ENCODE data around the gene C22orf23. TPM values are rescaled to one million over a fixed set of nuclear protein-coding genes. Genes with fewer than 3 reads are reported as not detected.

Gene C22orf23
- total and polyA plus RNA-seq, 8 donors, result 0.09 to 0.68 (median 0.27) TPM; not detected in 2

- no peaks in the 10 kb centered on the region for H3K4me1 ChIP-seq
- no peak for TF ChIP-seq CTCF (IDR thresholded peaks at IDR 0.05)
- H3K36me3 ChIP-seq, result peaks cover 0 to 23% (median 16%) of the 10 kb centered on the region in 3 donors
- H3K4me3 ChIP-seq, result no peak overlapping the region
- FAIRE-seq (no peak), DNase-seq (no peak), ATAC-seq (no peak)
- H3K9me3 ChIP-seq, result no peaks in the 10 kb centered on the region
- WGBS, 2 donors, result 94 to 99% methylated on average over 7 of the region's 7 CpGs
- H3K27me3 ChIP-seq, result no peaks in the 10 kb centered on the region
- no peak overlapping the region for H3K27ac ChIP-seq
- intact Hi-C loops (cut with DNase I), result loop anchor here in 1 of 3 donors (10.0 kb wide), 1 partner anchor 59 kb away; no protein-coding TSS in a partner anchor
Measured at GRCh38 chr22:37943825-37944198, 9.6 kb downstream of the C22orf23 start.

GRCh38 chr22:37943136-37943824 lies 10.1 kb downstream of the C22orf23 start:
- DNase-seq (no peak), ATAC-seq (no peak), FAIRE-seq (no peak)
- WGBS, 2 donors, result 69 to 70% methylated on average over 12 of the region's 12 CpGs
- intact Hi-C loops (cut with DNase I), result loop anchor here in 1 of 3 donors (10.0 kb wide), 1 partner anchor 58 kb away; no protein-coding TSS in a partner anchor
- H3K4me1 ChIP-seq, result no peaks in the 10 kb centered on the region
- no peak for TF ChIP-seq CTCF (IDR thresholded peaks at IDR 0.05)
- no peaks in the 10 kb centered on the region for H3K27me3 ChIP-seq
- no peaks in the 10 kb centered on the region for H3K9me3 ChIP-seq
- peaks cover 0 to 23% (median 19%) of the 10 kb centered on the region in 3 donors for H3K36me3 ChIP-seq
- H3K4me3 ChIP-seq, result no peak overlapping the region
- H3K27ac ChIP-seq, result no peak overlapping the region

- DNase-seq, result no peak
- Histone ChIP-seq H3K9me3 (no peaks in the 10 kb centered on the region), H3K4me3 (no peak overlapping the region), H3K27ac (no peak overlapping the region), H3K27me3 (no peaks in the 10 kb centered on the region), H3K36me3 (peaks cover 0 to 32% (median 19%) of the 10 kb centered on the region in 3 donors), H3K4me1 (no peaks in the 10 kb centered on the region)
- WGBS, 2 donors, result 95 to 96% methylated on average over 8 of the region's 8 CpGs
- no peak for TF ChIP-seq CTCF (IDR thresholded peaks at IDR 0.05)
- ATAC-seq, result no peak
- no peak for FAIRE-seq
- intact Hi-C loops (cut with DNase I), result loop anchor here in 1 of 3 donors (10.0 kb wide), 1 partner anchor 57 kb away; no protein-coding TSS in a partner anchor
Measured at GRCh38 chr22:37942133-37942532, 11.3 kb downstream of the C22orf23 start.

- WGBS, 2 donors, result 90 to 93% methylated on average over 12 of the region's 12 CpGs
- H3K27me3 ChIP-seq, result no peaks in the 10 kb centered on the region
- no peak overlapping the region for H3K4me3 ChIP-seq
- ATAC-seq (no peak), DNase-seq (no peak), FAIRE-seq (no peak)
- peaks cover 0 to 34% (median 19%) of the 10 kb centered on the region in 3 donors for H3K36me3 ChIP-seq
- intact Hi-C loops (cut with DNase I), result loop anchor here in 1 of 3 donors (10.0 kb wide), 1 partner anchor 56 kb away; no protein-coding TSS in a partner anchor
- H3K9me3 ChIP-seq, result no peaks in the 10 kb centered on the region
- H3K27ac ChIP-seq, result no peak overlapping the region
- TF ChIP-seq CTCF (IDR thresholded peaks at IDR 0.05), result no peak
- no peaks in the 10 kb centered on the region for H3K4me1 ChIP-seq
Measured at GRCh38 chr22:37940698-37941376, 12.6 kb downstream of the C22orf23 start.
